Uterus (tissue), 4 donors: ENCODE measurements around the gene ELOF1. TPM values are rescaled to one million over a fixed set of nuclear protein-coding genes. Genes with fewer than 3 reads are reported as not detected.
"Not testable (repeated sequence)": the region's sequence is repeated elsewhere in the genome, so short reads cannot be mapped to it uniquely, and the experiment has no call there.

Experiments
- DNase-seq, 2 donors: peaks; one replicate each; pipeline ENCODE4 v3.0.0-alpha.2; 2019 to 2020
- H3K27ac ChIP-seq, 2 donors: fragments of 200-600 bp; sonication (generic); 1 replicate in 1 of 2; 2 replicates in 1 of 2; pipeline ENCODE4 v1.5.1; 2016 to 2018
- H3K27me3 ChIP-seq, 2 donors: fragments of 200-600 bp; sonication (generic); one replicate each; pipeline ENCODE4 v1.5.1; 2018 to 2019; ENCODE audit warnings: control low read depth in 1 of 2
- H3K36me3 ChIP-seq, 2 donors: fragments of 200-600 bp; sonication (generic); one replicate each; pipeline ENCODE4 v1.5.1; 2019; ENCODE audit warnings: control low read depth in 1 of 2
- H3K4me1 ChIP-seq, 2 donors: fragments of 200-600 bp; sonication (generic); one replicate each; pipeline ENCODE4 v1.5.1; 2018 to 2019; ENCODE audit warnings: control low read depth in 1 of 2
- H3K4me3 ChIP-seq, 2 donors: fragments of 200-600 bp; sonication (generic); 1 replicate in 1 of 2; 2 replicates in 1 of 2; pipeline ENCODE4 v1.5.1; 2018 to 2019; ENCODE audit warnings: mild to moderate bottlenecking in 1 of 2
- H3K9me3 ChIP-seq, 2 donors: fragments of 200-600 bp; sonication (generic); one replicate each; pipeline ENCODE4 v1.5.1; 2019; ENCODE audit warnings: control low read depth in 1 of 2
- POLR2A ChIP-seq, 2 donors: fragments of 450-650 bp; IDR thresholded peaks; one replicate each; pipeline ENCODE4 v1.6.1; 2016; ENCODE audit warnings: antibody characterized with exemption in 2 of 2, mild to moderate bottlenecking in 1 of 2, moderate library complexity in 1 of 2
- intact Hi-C: fragments of 100-400 bp; cut with DNase I; formaldehyde crosslinking; loops from one replicate; pipeline ENCODE4 v1.15.1; 2023; ENCODE audit warnings: low total_unique reads
- total RNA-seq, 4 donors: library from RNA; depleted of rRNA in 3 of 4; stranded (reverse); fragments of >200 nt in 3 of 4; gene quantifications; one replicate each; pipeline versions ENCODE4 v1.1.0 to v1.2.4, GENCODE V29; 2014 to 2023
- TF ChIP-seq, protein P1 (sequence below), 4 experiments: fragments of 200-600 bp in 2 of 4; fragments of 450-650 bp in 2 of 4; sonication (generic) in 2 of 4; IDR thresholded peaks; one replicate each; pipeline ENCODE4 v1.5.1; 2016 to 2019; ENCODE audit warnings: antibody characterized with exemption in 4 of 4, mild to moderate bottlenecking in 2 of 4, moderate library complexity in 1 of 4
- donor health status: DM: yes; HTN: yes; CAD: no.

ELOF1 gene
- total RNA-seq, 4 donors from 2014 or later, result 19.7 to 89.4 (median 38.9) TPM

DNA sequence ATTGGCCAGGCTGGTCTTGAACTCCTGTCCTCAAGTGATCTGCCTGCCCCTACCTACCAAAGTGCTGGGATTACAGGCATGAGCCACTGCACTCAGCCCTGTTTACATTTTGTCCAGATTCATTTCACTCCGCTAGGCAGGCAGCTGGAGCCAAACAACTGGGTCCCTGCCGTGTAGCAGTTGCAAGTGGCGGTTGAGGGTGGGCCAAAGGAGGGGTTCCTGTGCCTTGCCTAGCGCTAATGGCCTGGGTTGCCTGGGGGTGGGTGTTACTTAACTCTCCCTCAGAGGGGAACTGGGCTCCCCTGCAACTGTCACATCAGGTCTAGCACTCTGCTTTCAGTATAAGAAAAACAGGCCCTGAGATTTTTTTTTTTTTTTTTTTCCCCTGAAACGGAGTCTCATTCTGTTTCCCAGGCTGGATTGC is 11.0 kb upstream of the ELOF1 start:
- Histone ChIP-seq H3K4me3 (no peak overlapping the region), H3K27me3 (no peaks in the 10 kb centered on the region), H3K27ac (no peak overlapping the region), H3K9me3 (no peaks in the 10 kb centered on the region), H3K4me1 (no peaks in the 10 kb centered on the region), H3K36me3 (no peaks in the 10 kb centered on the region)
- intact Hi-C loops, result no loop called here
- DNase-seq, result no peak
- TF ChIP-seq POLR2A (IDR thresholded peaks at IDR 0.05), result no peak
- TF ChIP-seq, protein P1, sequence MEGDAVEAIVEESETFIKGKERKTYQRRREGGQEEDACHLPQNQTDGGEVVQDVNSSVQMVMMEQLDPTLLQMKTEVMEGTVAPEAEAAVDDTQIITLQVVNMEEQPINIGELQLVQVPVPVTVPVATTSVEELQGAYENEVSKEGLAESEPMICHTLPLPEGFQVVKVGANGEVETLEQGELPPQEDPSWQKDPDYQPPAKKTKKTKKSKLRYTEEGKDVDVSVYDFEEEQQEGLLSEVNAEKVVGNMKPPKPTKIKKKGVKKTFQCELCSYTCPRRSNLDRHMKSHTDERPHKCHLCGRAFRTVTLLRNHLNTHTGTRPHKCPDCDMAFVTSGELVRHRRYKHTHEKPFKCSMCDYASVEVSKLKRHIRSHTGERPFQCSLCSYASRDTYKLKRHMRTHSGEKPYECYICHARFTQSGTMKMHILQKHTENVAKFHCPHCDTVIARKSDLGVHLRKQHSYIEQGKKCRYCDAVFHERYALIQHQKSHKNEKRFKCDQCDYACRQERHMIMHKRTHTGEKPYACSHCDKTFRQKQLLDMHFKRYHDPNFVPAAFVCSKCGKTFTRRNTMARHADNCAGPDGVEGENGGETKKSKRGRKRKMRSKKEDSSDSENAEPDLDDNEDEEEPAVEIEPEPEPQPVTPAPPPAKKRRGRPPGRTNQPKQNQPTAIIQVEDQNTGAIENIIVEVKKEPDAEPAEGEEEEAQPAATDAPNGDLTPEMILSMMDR (IDR thresholded peaks at IDR 0.05), result no peak

DNA sequence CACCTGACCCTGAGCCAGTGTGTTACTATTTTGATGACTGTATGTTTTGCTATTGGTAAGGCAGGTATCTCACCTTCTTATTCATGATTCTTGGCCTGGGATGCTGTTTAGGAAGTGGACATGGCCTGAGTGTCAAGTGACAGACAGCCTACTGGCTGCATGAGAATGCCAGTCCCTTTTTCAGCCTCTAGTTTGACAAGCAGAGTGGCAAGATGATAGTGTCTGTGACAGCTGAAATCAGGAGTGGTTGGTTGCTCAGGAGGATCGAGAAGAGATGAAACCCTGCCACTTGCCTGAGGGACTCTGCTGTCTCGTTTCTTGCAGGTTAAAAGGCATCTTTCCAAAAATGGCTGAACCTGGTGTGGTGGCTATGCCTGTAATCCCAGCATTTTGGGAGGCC is 7.1 kb upstream of the ELOF1 start:
- no peak for TF ChIP-seq POLR2A (IDR thresholded peaks at IDR 0.05)
- TF ChIP-seq, protein P1 (IDR thresholded peaks at IDR 0.05), result no peak
- DNase-seq, result no peak
- H3K9me3 ChIP-seq, result no peaks in the 10 kb centered on the region
- H3K27ac ChIP-seq, result no peak overlapping the region
- intact Hi-C loops, result no loop called here
- no peaks in the 10 kb centered on the region for H3K36me3 ChIP-seq
- no peaks in the 10 kb centered on the region for H3K27me3 ChIP-seq
- no peaks in the 10 kb centered on the region for H3K4me1 ChIP-seq
- H3K4me3 ChIP-seq, result no peak overlapping the region

DNA sequence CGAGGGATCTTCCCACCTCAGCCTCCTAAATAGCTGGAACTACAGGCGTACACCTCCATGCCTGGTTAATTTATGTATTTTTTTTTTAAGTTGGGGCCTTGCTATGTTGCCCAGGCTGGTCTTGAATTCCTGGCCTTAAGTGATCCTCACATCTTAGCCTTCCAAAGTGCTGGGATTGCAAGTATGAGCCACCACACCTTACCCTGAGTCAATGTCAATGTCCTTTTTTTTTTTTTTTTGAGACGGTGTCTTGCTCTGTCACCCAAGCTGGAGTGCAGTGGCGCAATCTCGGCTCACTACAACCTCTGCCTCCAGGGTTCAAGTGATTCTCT is 6.6 kb upstream of the ELOF1 start:
- H3K9me3 ChIP-seq, H3K4me1 ChIP-seq, H3K4me3 ChIP-seq, DNase-seq, intact Hi-C loops, H3K27ac ChIP-seq, H3K27me3 ChIP-seq, H3K36me3 ChIP-seq: not testable (repeated sequence)

DNA sequence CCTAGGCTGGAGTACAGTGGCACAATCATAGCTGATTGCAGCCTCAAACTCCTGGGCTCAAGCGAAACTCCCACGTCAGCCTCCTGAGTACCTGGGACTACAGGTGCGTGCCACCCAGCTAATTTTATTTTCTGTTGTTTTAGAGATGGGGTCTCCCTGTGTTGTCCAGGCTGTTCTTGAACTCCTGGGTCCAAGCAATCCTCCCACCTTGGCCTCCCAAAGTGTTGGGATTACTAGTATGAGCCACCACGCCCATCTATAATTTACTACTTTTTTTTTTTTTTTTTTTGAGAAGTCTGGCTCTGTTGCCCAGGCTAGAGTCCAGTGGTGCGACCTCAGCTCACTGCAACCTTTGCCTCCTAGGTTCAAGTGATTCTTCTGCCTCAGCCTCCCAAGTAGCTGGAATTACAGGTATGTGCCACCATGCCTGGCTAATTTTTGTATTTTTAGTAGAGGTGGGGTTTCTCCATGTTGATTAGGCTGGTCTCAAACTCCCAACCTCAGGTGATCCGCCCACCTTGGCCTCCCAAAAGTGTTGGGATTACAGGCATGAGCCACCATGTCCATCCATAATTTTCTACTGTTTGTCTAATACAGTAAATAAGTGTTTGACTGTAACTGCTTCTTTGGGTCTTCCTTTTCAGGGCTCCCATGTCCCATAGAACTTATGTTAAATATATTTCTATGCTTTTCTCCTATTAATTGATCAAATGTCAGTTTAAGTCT is 5.2 kb upstream of the ELOF1 start:
- H3K27ac ChIP-seq, DNase-seq, H3K36me3 ChIP-seq, H3K4me1 ChIP-seq, intact Hi-C loops, H3K27me3 ChIP-seq, H3K9me3 ChIP-seq, H3K4me3 ChIP-seq: not testable (repeated sequence)

DNA sequence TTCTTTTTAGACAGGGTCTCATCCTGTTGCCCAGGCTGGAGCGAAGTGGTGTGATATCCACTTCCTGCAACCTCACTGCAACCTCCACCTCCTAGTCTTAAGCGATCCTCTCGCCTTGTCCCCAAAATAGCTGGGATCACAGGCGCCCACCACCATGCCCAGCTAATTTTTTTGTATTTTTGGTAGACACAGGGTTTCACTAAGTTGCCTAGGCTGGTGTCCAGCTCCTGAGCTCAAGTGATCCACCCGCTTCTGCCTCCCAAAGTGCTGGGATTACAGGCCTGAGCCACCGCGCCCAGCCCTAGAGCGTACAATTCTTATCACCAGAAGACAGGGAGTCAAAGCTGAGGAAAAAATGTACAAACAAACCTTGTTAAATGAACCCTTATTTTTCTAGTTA is 4.5 kb upstream of the ELOF1 start:
- Histone ChIP-seq H3K9me3 (no peaks in the 10 kb centered on the region), H3K4me1 (no peaks in the 10 kb centered on the region), H3K27me3 (no peaks in the 10 kb centered on the region), H3K27ac (no peak overlapping the region), H3K36me3 (no peaks in the 10 kb centered on the region), H3K4me3 (no peak overlapping the region)
- DNase-seq, result no peak
- intact Hi-C loops, result no loop called here
- TF ChIP-seq POLR2A (IDR thresholded peaks at IDR 0.05), result no peak
- TF ChIP-seq, protein P1 (IDR thresholded peaks at IDR 0.05), result no peak

DNA sequence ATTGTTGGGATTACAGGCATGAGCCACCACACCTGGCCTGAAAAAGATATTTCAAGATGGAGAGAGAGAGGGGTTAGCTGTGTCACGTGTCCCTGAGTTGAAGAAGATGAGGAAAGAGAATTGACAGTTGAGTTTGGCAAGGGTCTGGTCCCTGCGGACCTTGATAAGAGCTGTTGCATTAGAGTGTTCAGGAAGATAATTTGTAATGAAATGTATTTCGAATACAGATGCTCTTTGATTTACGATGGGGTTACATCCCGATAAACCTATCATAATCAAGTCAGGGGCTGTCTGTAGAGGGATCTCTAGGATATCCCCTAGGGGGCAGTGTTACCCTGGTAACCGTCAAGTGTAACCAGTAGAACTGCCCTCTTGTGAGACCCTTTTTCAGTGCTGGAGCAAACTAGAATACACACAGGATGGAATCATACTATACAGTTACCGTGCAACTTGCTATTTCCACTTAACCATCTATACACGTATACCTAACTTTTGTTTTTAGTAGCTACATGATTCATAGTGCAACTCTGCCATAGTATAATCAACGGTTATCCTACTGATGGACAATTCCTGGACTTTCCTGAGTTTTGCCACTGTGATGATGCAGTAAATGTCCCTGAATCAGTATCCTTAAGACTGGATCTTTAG is 1.5 kb upstream of the ELOF1 start:
- Histone ChIP-seq H3K9me3 (no peaks in the 10 kb centered on the region), H3K27me3 (no peaks in the 10 kb centered on the region), H3K4me1 (peaks cover 0 to 8% of the 10 kb centered on the region in 2 donors), H3K36me3 (no peaks in the 10 kb centered on the region), H3K4me3 (no peak overlapping the region), H3K27ac (no peak overlapping the region)
- no peak for TF ChIP-seq POLR2A (IDR thresholded peaks at IDR 0.05)
- TF ChIP-seq, protein P1 (IDR thresholded peaks at IDR 0.05), result peak; percentile 17 to 63 (median 54)
- intact Hi-C loops, result no loop called here
- no peak for DNase-seq
